HG02870 (cell line): ENCODE results near the gene LMAN2.
"Not testable (repeated sequence)": the region's sequence is repeated elsewhere in the genome, so short reads cannot be mapped to it uniquely, and the experiment has no call there.

Source experiments
- ATAC-seq: cut with Tn5 transposase; IDR thresholded peaks from one replicate; pipeline ENCODE4 v1.9.1; 2021; ENCODE audit warnings: mild to moderate bottlenecking, moderate library complexity; ENCODE audit not compliant: unreplicated experiment

LMAN2 gene

GRCh38 chr5:177365845-177366527 is 14.5 kb upstream of the LMAN2 start:
- no peak for ATAC-seq

DNA sequence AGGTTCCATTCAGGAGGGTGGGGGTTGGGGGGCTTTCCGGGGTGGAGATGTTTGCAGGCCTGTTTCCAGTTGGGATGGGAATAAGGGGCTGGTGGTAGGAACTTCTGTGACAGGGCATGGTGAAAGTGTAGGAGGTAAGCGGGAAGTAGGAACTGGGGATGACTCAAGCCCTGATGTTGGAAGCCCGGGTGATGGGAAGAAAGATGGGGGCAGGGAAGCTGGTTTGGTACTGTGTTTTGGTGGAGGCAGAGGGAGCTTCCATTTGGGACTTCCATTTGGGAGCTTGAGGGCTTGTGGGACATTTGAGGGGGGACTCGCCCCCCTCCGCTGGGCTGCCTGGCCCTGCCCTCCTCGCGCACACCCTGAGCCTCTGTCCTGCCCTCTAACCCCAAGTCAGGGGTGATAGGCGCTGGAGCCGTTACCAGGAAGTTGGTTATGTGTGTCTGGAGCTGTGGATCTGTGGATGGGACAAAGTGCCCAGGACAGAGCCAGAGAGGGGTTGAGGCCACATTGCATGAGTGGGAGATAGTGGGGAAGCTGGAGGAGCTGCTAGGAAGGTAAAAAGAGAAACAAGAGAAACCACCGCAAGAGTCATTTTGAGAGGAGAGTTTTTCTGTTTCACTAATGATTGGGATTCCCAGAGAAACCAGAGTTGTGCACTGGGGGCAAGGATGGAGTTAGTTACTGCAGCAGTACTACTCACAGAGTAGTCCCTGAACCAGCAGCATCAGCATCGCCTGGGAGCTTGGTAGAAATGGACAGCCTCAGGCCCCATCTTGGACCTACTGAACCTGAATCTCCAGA is 12.9 kb upstream of the LMAN2 start:
- peak; percentile 41 for ATAC-seq

- ATAC-seq, result no peak
These were observed 12.1 kb upstream of the LMAN2 start for GRCh38 chr5:177363565-177363964.

GRCh38 chr5:177362610-177363507 is 11.4 kb upstream of the LMAN2 start:
- ATAC-seq, result peak; percentile 38

- no peak for ATAC-seq
These were observed 10.8 kb upstream of the LMAN2 start for GRCh38 chr5:177362292-177362609.

DNA sequence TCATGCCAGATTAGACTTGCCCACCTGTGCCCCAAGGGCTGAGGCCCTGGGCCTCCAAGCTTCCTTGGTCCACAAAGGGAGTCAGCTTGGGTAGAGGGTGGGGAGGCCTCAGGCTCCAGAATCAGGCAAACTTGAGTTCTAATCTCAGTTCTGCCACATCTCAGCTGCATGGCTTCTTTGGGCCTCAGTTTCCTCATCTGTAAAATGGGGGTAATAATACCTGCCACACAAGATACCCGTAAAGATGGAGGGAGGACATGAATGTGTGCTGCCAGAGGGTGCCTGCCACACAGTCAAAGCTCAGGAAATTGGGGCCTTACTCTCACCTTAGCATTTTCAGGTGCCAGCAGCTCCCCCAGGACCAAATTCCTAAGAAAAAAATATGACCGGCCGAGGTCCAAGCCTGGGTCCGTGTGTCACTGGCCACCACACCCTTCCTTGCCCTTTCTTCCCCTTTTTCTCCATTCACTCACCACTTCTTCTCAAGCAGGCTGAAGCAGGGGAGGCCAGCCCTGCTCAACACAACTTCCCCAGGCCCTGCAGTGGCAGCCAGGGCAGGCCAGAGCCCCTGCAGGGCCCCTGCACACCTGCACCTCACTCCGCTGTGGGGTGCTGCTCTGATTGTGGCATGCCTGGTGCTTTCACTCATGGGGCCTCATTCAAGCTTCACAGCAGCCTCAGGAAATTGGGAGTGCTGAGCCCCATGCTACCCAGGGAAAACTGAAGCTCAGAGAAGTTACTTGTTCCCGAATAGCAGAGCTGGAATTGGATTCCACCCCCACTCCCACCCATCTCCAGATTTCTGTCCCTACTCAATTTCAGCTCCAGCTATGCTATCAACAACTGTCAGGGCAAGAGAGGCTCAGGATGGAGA is 10.2 kb upstream of the LMAN2 start:
- ATAC-seq, result no peak

DNA sequence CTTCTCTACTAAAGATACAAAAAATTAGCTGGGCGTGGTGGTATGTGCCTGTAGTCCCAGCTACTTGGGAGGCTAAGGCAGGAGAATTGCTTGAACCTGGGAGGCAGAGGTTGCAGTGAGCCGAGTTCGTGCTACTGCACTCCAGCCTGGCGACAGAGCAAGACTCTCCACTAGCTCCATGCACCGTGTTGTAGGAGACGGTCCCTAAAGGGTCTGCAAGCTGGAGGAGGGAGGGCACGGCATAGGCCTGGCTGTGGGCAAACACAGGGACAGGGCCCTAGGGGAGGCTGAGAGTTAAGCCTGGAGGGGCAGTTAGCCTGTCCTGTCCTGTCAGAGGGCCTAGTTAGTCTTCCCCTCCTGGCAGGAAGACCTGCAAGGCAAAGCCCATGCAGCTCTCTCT is 9.3 kb upstream of the LMAN2 start:
- ATAC-seq, result not testable (repeated sequence)

- ATAC-seq, result no peak
These were observed 8.4 kb upstream of the LMAN2 start for GRCh38 chr5:177359860-177360259.

DNA sequence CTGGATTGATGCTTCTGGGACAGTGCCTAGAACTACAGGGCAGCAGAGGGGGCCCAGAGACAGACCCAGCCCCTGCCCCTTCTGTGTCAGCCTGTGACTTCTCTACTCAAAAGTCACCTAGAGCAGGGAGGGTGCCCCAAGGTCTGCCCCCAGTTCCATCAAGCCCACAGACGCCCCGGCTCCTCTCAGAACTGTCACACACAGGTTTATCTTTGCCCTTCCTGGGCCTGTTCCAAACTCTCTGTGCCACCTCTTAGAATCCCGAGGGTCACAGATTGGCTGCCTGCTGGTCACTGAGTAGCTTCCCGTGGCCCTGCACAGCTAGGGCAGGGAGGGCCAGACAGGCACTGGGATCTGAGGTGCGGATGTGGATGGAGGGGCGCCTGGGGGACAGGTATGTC is 8.0 kb upstream of the LMAN2 start:
- no peak for ATAC-seq

GRCh38 chr5:177358370-177358819 is 6.9 kb upstream of the LMAN2 start:
- no peak for ATAC-seq

DNA sequence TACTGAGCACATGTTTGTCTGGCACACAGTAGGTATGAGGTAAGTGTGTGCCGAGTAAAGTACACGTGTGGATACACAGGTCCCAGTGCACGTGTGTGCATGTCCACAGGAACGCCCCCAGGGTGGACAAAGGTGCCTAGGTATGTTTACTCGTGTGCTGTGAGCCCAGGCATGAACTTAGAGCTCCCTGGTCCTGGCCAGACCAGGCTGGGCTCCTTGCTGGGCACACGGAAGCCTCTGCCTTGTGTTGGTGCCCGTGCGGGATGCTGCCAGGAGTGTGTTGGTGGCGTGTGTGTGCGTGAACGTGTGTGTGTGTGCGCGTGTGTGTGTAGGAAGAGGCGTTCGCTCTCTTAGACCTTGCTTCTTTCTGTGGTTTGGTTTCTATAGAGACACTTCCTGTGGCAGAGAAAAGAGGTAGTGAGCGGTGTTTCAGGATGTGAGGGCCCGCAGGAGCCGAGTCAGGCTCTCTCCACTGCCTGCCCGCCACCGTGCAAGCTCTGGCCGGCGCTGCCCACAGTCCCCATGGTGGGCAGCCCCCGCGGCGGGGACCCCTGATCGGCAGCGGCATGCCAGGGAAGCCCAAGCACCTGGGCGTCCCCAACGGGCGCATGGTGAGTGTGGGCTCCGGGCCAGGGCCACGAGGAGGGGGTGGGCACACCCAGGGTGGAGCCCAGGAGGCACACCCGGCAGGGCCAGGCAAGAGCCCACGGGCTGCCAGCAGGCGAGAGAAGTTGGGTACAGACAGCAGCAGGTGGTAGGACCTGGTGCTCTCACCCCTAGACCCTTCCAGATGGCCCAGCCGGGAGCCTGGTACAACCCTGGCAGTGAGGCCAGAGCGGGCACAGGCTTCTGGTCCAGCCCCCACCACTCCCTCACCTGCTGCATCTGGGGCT is 6.2 kb upstream of the LMAN2 start, which contains the start of gene RGS14:
Gene RGS14 (plus strand): TSS at position 466 of the 893 bp plus-strand sequence. CDS start 101 bp downstream, at position 567.
- ATAC-seq, result peak; percentile 92

- no peak for ATAC-seq
These were observed 5.6 kb upstream of the LMAN2 start for GRCh38 chr5:177357146-177357458.

GRCh38 chr5:177356746-177357145 is 5.3 kb upstream of the LMAN2 start:
- ATAC-seq, result no peak

DNA sequence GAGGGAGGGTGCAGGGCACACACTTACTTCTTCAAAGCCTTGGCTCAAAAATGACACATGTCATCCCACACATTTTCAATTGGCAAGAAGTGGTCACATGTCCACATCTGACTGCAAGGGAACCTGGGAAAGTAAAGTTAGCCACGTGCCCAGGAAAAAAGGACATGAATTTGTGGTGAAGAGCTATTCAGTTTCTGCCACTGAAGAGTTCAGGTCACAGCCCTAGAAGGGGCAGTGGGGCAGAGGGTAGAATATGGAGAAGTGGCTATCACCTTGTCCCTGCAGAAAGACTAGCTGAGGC is 4.3 kb upstream of the LMAN2 start:
- ATAC-seq, result no peak

DNA sequence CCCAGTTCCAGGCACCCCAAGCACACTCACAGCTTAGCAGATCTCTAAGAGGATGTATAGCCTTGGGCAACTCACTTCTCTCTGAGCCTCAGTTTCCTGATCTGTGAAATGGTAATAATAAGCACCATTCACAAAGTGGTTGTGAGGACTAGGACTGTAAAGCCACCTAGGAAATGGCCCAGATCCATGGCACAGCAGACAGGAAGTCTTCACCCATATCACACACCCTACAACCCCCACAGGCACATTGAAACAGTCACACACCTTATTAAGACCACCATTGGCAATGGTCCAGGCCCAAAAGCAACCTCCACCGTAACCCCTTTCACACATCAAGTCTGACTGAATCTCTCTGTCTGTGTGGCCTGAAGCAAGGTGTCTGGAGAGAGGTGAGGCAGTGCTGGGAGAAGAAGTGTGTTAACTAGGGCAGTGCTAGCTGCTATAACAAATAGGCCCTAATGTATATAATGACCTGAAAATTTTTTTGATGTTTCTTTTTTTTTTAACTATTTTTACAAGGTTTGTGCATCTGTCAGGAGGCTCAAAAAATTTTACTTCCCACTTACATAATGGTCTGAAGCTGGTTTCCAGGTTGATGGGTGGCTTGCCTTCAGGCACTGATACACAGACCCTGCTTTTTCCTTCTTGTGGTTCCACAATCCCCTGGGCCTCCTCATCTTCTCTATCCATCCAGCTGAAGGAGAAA is 3.8 kb upstream of the LMAN2 start:
- ATAC-seq, result no peak

- ATAC-seq, result no peak
These were observed 3.2 kb upstream of the LMAN2 start for GRCh38 chr5:177354711-177355110.

DNA sequence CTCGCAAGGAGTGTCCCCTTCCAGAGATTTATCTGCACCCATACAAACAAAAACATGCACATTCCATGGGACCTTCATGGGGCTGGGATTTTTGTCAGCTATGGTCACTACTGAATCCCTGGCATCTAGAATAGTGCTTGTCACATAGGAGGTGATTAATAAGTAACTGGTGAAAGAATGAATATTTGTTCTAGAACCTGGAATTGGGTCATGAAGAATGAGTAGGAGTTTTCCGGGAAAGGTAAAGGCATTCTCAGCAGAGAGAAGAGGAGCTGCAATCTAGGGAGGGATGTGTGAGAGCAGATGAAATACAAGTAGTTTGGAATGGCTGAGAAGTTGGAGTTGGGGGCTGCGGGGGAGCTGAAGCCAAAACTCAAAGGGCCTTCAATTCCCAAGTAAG is 2.8 kb upstream of the LMAN2 start:
- no peak for ATAC-seq

GRCh38 chr5:177353093-177353492 is 1.6 kb upstream of the LMAN2 start:
- no peak for ATAC-seq

- ATAC-seq, result no peak
These were observed 584 bp downstream of the LMAN2 start for GRCh38 chr5:177350776-177351391.
